ENCODE measurements around the gene ATP10B. TPM values are rescaled to one million over a fixed set of nuclear protein-coding genes. Genes with fewer than 3 reads are reported as not detected.

Gene ATP10B
- total and polyA plus RNA-seq, 10 of the 15 experiments (the other 5 are each of a cell fraction or from before 2014, with no cell fraction given), result not detected

DNA sequence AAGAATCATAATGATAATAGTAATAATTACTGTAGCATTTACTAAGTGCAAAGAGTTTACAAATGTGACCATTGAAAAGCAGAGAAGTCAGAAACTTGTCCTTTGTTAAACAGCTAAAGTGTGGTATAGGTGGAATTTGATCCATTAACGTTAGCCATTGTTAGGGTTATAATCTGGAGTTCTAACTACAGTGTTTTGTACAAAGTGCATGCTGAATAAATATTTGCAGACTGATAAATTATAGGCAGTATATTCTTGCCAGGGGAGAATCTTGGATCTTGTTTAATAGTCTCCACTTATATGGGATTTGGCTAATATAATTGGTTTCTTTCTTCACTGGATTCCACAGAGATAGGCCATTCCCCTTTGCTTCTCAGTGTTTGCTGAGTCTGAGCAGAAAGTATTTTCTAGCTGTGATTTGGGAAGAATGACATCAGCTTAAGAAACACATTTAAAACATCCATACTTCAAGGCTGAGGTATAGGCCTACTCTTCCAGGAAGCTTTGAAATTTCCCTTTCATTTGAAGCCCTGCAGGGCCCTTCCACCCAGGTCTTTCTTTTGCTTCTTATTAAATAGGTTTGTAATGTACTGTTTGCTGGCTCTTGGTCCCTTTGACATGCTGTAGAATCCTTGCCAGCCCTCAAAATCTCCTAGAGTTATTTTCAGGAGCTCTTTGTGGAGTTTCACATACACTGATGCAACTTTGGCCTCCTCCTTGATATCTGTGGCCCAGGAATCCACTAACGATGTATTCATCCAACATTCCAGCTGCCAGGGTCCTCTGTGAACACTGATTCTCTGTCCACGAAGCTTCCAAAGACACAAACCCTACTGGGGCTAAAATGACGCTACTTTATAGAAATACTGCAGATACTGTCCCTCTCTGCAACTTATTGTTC, 51.4 kb downstream of the ATP10B start:
- H3K4me2 ChIP-seq (ENCODE audit: control insufficient read depth, insufficient read depth), result no peak overlapping the region
- no peaks in the 10 kb centered on the region for H3K79me2 ChIP-seq (ENCODE audit: control insufficient read depth, insufficient read depth, low read length)
- H4K20me1 ChIP-seq (ENCODE audit: control insufficient read depth, insufficient read depth), result no peaks in the 10 kb centered on the region
- H2AFZ ChIP-seq (ENCODE audit: control insufficient read depth, low read depth, low read length), result no peak overlapping the region
- in situ Hi-C loops (cut with MboI), result no loop called here
- BruUV-seq (replicated peaks), result no TSS peak
- H3K9ac ChIP-seq (ENCODE audit: control insufficient read depth, insufficient read depth, low read length), result no peak overlapping the region
- RAD21 ChIA-PET (ENCODE audit: unreplicated experiment), result interaction anchor here (0.6 to 3.0 kb wide), 3 partner anchors 40 to 363 kb away, joined by 3 to 8 read pairs (median 3); no protein-coding TSS in a partner anchor
- no peak for DNase-seq (ENCODE audit: low read depth, low spot score)
- H3K4me3 ChIP-seq, result no peak overlapping the region
- no peaks in the 10 kb centered on the region for H3K27me3 ChIP-seq (replicated peaks in 1 of 2; ENCODE audit: control insufficient read depth in 2 of 2, insufficient read depth in 2 of 2, low read length in 1 of 2)
- ATAC-seq, result no peak
- POLR2A ChIA-PET, result interaction anchor here (0.6 kb wide), 1 partner anchor 43 kb away, joined by 4 read pairs; no protein-coding TSS in a partner anchor
- TF ChIP-seq KLF5 (IDR thresholded peaks at IDR 0.05; ENCODE audit: partially characterized antibody) (no peak), SMAD5 (IDR thresholded peaks at IDR 0.05; ENCODE audit: low read depth) (no peak), PAX5 (IDR thresholded peaks at IDR 0.05; ENCODE audit: borderline replicate concordance, low read depth, low read length) (no peak), FOXM1 (IDR thresholded peaks at IDR 0.05; ENCODE audit: low read depth, low read length) (no peak), SIX5 (IDR thresholded peaks at IDR 0.05; ENCODE audit: low read depth, low read length, severe bottlenecking) (no peak), NR2F1 (conservative IDR thresholded peaks at IDR 0.05) (no peak)
- TF ChIP-seq, protein P1, sequence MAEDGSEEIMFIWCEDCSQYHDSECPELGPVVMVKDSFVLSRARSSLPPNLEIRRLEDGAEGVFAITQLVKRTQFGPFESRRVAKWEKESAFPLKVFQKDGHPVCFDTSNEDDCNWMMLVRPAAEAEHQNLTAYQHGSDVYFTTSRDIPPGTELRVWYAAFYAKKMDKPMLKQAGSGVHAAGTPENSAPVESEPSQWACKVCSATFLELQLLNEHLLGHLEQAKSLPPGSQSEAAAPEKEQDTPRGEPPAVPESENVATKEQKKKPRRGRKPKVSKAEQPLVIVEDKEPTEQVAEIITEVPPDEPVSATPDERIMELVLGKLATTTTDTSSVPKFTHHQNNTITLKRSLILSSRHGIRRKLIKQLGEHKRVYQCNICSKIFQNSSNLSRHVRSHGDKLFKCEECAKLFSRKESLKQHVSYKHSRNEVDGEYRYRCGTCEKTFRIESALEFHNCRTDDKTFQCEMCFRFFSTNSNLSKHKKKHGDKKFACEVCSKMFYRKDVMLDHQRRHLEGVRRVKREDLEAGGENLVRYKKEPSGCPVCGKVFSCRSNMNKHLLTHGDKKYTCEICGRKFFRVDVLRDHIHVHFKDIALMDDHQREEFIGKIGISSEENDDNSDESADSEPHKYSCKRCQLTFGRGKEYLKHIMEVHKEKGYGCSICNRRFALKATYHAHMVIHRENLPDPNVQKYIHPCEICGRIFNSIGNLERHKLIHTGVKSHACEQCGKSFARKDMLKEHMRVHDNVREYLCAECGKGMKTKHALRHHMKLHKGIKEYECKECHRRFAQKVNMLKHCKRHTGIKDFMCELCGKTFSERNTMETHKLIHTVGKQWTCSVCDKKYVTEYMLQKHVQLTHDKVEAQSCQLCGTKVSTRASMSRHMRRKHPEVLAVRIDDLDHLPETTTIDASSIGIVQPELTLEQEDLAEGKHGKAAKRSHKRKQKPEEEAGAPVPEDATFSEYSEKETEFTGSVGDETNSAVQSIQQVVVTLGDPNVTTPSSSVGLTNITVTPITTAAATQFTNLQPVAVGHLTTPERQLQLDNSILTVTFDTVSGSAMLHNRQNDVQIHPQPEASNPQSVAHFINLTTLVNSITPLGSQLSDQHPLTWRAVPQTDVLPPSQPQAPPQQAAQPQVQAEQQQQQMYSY (CRISPR knock-in tag; IDR thresholded peaks at IDR 0.05), result no peak
- TF ChIP-seq, protein P2, sequence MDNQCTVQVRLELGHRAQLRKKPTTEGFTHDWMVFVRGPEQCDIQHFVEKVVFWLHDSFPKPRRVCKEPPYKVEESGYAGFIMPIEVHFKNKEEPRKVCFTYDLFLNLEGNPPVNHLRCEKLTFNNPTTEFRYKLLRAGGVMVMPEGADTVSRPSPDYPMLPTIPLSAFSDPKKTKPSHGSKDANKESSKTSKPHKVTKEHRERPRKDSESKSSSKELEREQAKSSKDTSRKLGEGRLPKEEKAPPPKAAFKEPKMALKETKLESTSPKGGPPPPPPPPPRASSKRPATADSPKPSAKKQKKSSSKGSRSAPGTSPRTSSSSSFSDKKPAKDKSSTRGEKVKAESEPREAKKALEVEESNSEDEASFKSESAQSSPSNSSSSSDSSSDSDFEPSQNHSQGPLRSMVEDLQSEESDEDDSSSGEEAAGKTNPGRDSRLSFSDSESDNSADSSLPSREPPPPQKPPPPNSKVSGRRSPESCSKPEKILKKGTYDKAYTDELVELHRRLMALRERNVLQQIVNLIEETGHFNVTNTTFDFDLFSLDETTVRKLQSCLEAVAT (IDR thresholded peaks at IDR 0.05), result no peak
- no peaks in the 10 kb centered on the region for H3K9me3 ChIP-seq (replicated peaks; ENCODE audit: control insufficient read depth, insufficient read depth, low read length)
- CTCF ChIA-PET, result interaction anchor here (0.6 to 3.0 kb wide), 7 partner anchors 22 to 744 kb away, joined by 3 to 7 read pairs (median 3); no protein-coding TSS in a partner anchor
- H3K36me3 ChIP-seq (ENCODE audit: control insufficient read depth in 2 of 2, insufficient read depth in 2 of 2, low read length in 1 of 2), result no peaks in the 10 kb centered on the region
- no peak for FAIRE-seq
- H3K27ac ChIP-seq (ENCODE audit: control insufficient read depth, insufficient read depth), result no peak overlapping the region
- SMC1A ChIA-PET (ENCODE audit: uncharacterized antibody, unreplicated experiment), result interaction anchor here (0.6 to 10.0 kb wide), 12 partner anchors 13 to 362 kb away, joined by 3 to 53 read pairs (median 3); no protein-coding TSS in a partner anchor
- no peaks in the 10 kb centered on the region; the same call in 1 of the 2 replicates for H3K4me1 ChIP-seq (ENCODE audit: control insufficient read depth, insufficient read depth, low read length)
- intact Hi-C loops (cut with micrococcal nuclease; ENCODE audit: unreplicated experiment), result no loop called here
- WGBS (ENCODE audit: insufficient coverage, insufficient replicate concordance, low lambda C conversion rate, missing lambda C conversion rate), result 10% methylated on average over 4 of the region's 4 CpGs

All from GM12878 (cell line).